MCF 10A (cell line): ENCODE data around the gene CTNNA2. TPM values are rescaled to one million over a fixed set of nuclear protein-coding genes. Genes with fewer than 3 reads are reported as not detected.

Experiments
- BruUV-seq: library from RNA; stranded (reverse); fragments of 400-500 nt; replicated peaks from 2 replicates; lab custom pipeline; 2021; lab: Mats Ljungman, UMichigan
- CTCF ChIA-PET: fragments of 300-600 bp; sonication (Branson Sonifier 250); formaldehyde crosslinking; extraction: SDS; loops from one replicate; lab custom pipeline; 2021; ENCODE audit warnings: antibody characterized with exemption, inconsistent platforms; lab: Yijun Ruan, JAX
- POLR2A ChIA-PET: fragments of 300-600, 350-650 bp; sonication (Branson Sonifier 250); formaldehyde crosslinking; extraction: SDS; loops from one replicate; lab custom pipeline; 2020; ENCODE audit warnings: antibody characterized with exemption, inconsistent platforms; lab: Yijun Ruan, JAX
- DNase-seq: peaks from one replicate; pipeline ENCODE4 v3.0.0-alpha.2; 2018; ENCODE audit not compliant: unreplicated experiment
- H3K27ac Mint-ChIP-seq: one replicate; pipeline ENCODE4 v1.8.0; 2022; ENCODE audit warnings: mild to moderate bottlenecking, low read depth, mixed read lengths; ENCODE audit not compliant: unreplicated experiment
- H3K27me3 Mint-ChIP-seq: one replicate; pipeline ENCODE4 v1.8.0; 2022; ENCODE audit warnings: mixed read lengths; ENCODE audit not compliant: insufficient read depth, unreplicated experiment
- H3K36me3 Mint-ChIP-seq: one replicate; pipeline ENCODE4 v1.8.0; 2022; ENCODE audit warnings: mild to moderate bottlenecking, moderate library complexity, mixed read lengths; ENCODE audit not compliant: insufficient read depth, unreplicated experiment
- H3K4me1 Mint-ChIP-seq: one replicate; pipeline ENCODE4 v1.8.0; 2022; ENCODE audit warnings: mixed read lengths; ENCODE audit not compliant: insufficient read depth, unreplicated experiment
- H3K4me3 Mint-ChIP-seq: one replicate; pipeline ENCODE4 v1.8.0; 2022; ENCODE audit warnings: mild to moderate bottlenecking, moderate library complexity, mixed read lengths; ENCODE audit not compliant: unreplicated experiment
- H3K9me3 Mint-ChIP-seq: one replicate; pipeline ENCODE4 v1.8.0; 2022; ENCODE audit warnings: mixed read lengths; ENCODE audit not compliant: unreplicated experiment
- intact Hi-C: fragments of 100-400 bp; cut with micrococcal nuclease; formaldehyde crosslinking; loops from 2 replicates; pipeline ENCODE4 v1.14.1; 2022
- total RNA-seq: library from RNA; stranded (reverse); gene quantifications from 2 replicates; pipeline ENCODE4 v1.2.3, GENCODE V29; 2022
- TF ChIP-seq, protein P1 (sequence below): fragments of 200-600 bp; IDR thresholded peaks from one replicate; pipeline ENCODE4 v1.8.0; 2022; ENCODE audit warnings: antibody characterized with exemption, mild to moderate bottlenecking; ENCODE audit not compliant: unreplicated experiment

The CTNNA2 gene
- total RNA-seq, 1 experiment from 2014 or later: not detected

DNA sequence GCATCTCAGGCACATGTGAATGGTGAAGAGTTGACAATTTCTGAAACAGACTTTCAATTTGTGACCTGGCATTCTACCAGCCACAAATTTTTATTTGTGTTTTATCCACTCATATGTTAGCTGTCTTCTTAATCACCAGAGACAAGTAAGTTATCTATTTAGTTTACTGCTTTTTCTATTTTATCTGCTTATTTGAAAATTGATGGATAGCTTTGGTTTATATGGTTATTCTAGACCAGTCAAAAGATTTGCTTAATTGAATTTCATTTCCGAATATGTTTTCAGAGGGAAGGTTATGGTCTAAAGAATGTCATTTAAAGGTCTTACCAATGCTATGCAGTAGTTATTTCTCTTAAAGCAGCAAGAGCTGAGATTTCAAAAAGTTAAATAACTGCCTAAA is 835.2 kb downstream of the CTNNA2 start:
- no TSS peak for BruUV-seq
- no peak overlapping the region for H3K4me3 Mint-ChIP-seq
- intact Hi-C loops: no loop called here
- H3K9me3 Mint-ChIP-seq: no peaks in the 10 kb centered on the region
- H3K4me1 Mint-ChIP-seq: no peaks in the 10 kb centered on the region
- DNase-seq: no peak
- H3K27ac Mint-ChIP-seq: no peak overlapping the region
- POLR2A ChIA-PET: no interaction called here
- H3K36me3 Mint-ChIP-seq: no peaks in the 10 kb centered on the region
- TF ChIP-seq, protein P1, sequence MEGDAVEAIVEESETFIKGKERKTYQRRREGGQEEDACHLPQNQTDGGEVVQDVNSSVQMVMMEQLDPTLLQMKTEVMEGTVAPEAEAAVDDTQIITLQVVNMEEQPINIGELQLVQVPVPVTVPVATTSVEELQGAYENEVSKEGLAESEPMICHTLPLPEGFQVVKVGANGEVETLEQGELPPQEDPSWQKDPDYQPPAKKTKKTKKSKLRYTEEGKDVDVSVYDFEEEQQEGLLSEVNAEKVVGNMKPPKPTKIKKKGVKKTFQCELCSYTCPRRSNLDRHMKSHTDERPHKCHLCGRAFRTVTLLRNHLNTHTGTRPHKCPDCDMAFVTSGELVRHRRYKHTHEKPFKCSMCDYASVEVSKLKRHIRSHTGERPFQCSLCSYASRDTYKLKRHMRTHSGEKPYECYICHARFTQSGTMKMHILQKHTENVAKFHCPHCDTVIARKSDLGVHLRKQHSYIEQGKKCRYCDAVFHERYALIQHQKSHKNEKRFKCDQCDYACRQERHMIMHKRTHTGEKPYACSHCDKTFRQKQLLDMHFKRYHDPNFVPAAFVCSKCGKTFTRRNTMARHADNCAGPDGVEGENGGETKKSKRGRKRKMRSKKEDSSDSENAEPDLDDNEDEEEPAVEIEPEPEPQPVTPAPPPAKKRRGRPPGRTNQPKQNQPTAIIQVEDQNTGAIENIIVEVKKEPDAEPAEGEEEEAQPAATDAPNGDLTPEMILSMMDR: no peak
- CTCF ChIA-PET: interaction anchor here (0.6 to 1.4 kb wide), 2 partner anchors 20 to 152 kb away, joined by 5 to 6 read pairs; no protein-coding TSS in a partner anchor
- H3K27me3 Mint-ChIP-seq: no peaks in the 10 kb centered on the region

DNA sequence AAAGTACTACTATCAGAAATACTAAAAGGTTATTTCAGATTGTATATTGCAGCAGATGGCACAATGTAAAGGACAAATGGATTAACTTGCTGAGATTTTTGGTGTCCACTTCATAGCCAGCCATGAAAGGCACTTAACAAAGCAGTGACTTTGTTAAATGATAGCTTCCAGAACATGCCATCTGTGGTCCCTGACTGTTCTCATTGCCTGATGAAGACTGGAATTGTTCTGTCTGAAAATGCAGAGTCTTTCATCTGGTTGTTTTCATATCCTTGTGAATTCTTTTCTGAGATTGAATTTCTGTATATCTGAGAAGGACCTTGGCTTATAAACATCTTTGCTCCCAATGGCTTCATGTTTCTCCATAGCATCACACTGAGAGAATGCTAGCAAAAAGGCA is 836.1 kb downstream of the CTNNA2 start:
- TF ChIP-seq, protein P1: no peak
- H3K9me3 Mint-ChIP-seq: no peaks in the 10 kb centered on the region
- no peaks in the 10 kb centered on the region for H3K36me3 Mint-ChIP-seq
- ChIA-PET CTCF (interaction anchor here (0.6 to 1.0 kb wide), 3 partner anchors 35 to 1545 kb away, joined by 3 to 5 read pairs (median 3); no protein-coding TSS in a partner anchor), POLR2A (no interaction called here)
- H3K27me3 Mint-ChIP-seq: no peaks in the 10 kb centered on the region
- no TSS peak for BruUV-seq
- H3K27ac Mint-ChIP-seq: no peak overlapping the region
- no peaks in the 10 kb centered on the region for H3K4me1 Mint-ChIP-seq
- intact Hi-C loops: no loop called here
- no peak overlapping the region for H3K4me3 Mint-ChIP-seq
- no peak for DNase-seq

DNA sequence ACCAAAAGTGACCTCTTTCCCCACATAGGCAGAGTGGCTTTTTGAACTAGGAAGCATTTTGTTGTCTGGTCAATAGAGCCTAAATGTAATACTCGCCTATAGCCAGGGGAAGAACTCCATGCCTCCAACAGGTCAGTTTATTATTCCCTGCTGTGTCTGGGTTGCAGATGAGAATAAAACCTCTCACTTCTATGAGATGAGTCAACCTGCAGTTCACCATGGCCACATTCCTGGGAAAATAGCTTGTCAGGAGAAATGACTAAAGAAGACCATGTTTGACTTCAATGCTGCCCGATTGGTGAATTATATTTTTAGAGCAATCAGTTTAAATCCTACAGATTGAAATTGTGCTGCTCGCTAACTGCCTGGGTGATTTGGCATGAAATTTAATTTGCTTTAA is 838.4 kb downstream of the CTNNA2 start:
- BruUV-seq: no TSS peak
- TF ChIP-seq, protein P1: no peak
- Mint-ChIP-seq H3K27me3 (no peaks in the 10 kb centered on the region), H3K4me3 (no peak overlapping the region), H3K9me3 (no peaks in the 10 kb centered on the region), H3K4me1 (no peaks in the 10 kb centered on the region), H3K36me3 (no peaks in the 10 kb centered on the region), H3K27ac (no peak overlapping the region)
- CTCF ChIA-PET: no interaction called here
- intact Hi-C loops: no loop called here
- POLR2A ChIA-PET: no interaction called here
- no peak for DNase-seq

DNA sequence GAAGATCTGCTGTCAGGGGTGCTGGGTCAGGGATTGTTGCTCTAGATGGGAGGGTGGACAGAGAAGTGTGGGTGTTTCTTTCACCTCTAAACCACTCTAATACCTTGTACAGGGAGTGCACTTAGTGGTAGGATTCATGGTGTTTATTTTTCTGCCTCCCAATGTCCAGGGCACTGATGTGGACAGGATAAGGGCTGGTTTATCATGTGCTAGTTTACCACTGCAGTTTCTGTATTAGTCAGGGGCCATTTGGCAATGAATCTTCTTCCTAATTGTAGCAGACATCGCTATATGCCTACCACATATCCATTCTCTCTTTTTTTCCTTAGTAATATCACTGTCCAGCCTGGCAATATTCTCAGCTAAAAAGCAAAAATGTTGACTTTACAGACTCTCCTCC is 842.0 kb downstream of the CTNNA2 start:
- no TSS peak for BruUV-seq
- DNase-seq: no peak
- intact Hi-C loops: no loop called here
- Mint-ChIP-seq H3K27ac (no peak overlapping the region), H3K27me3 (no peaks in the 10 kb centered on the region), H3K36me3 (no peaks in the 10 kb centered on the region), H3K9me3 (no peaks in the 10 kb centered on the region), H3K4me3 (no peak overlapping the region), H3K4me1 (no peaks in the 10 kb centered on the region)
- TF ChIP-seq, protein P1: no peak
- ChIA-PET POLR2A (no interaction called here), CTCF (interaction anchor here (0.6 kb wide), 1 partner anchor 134 kb away, joined by 3 read pairs; no protein-coding TSS in a partner anchor)
